ENCODE measurements around the gene CDH7. TPM values are rescaled to one million over a fixed set of nuclear protein-coding genes. Genes with fewer than 3 reads are reported as not detected.

Gene CDH7
- total and polyA plus RNA-seq, 7 experiments from 2014 or later: not detected

- Histone ChIP-seq H3K36me3 (ENCODE audit: control insufficient read depth in 2 of 3, insufficient read depth in 3 of 3, low read length in 3 of 3) (no peaks in the 10 kb centered on the region), H3K27ac (ENCODE audit: low read depth, low read length) (no peak overlapping the region), H3K4me1 (ENCODE audit: control insufficient read depth in 2 of 2, insufficient read depth in 2 of 2, low read length in 2 of 2) (no peaks in the 10 kb centered on the region), H3K4me3 (ENCODE audit: low read length) (no peak overlapping the region), H3K9me3 (ENCODE audit: control insufficient read depth in 2 of 3, low read length in 3 of 3) (no peaks in the 10 kb centered on the region), H3K27me3 (ENCODE audit: control insufficient read depth in 2 of 2, insufficient read depth in 2 of 2, low read length in 2 of 2) (no peaks in the 10 kb centered on the region)
- H3K4me1 Mint-ChIP-seq: peaks cover 0 to 7% (median 0%) of the 10 kb centered on the region in 7 donors
- peaks cover 0 to 24% (median 4%) of the 10 kb centered on the region in 11 donors for H3K9me3 Mint-ChIP-seq
- POLR2A ChIA-PET: no interaction called here
- no peak overlapping the region for H3K4me3 Mint-ChIP-seq
- CTCF ChIA-PET: no interaction called here
- no peak for DNase-seq
- intact Hi-C loops (cut with micrococcal nuclease): no loop called here
- H3K27ac Mint-ChIP-seq: no peak overlapping the region
- H3K36me3 Mint-ChIP-seq: peaks cover 0 to 4% (median 0%) of the 10 kb centered on the region in 5 donors
- ATAC-seq: no peak
- peaks cover 13 to 35% (median 25%) of the 10 kb centered on the region in 5 donors for H3K27me3 Mint-ChIP-seq
Observed at GRCh38 chr18:65752625-65753325, 2.0 kb downstream of the CDH7 start.

GRCh38 chr18:65753520-65753919, 2.7 kb downstream of the CDH7 start:
- CTCF ChIA-PET: no interaction called here

GRCh38 chr18:65754121-65754520, 3.3 kb downstream of the CDH7 start:
- H3K4me1 ChIP-seq (ENCODE audit: control insufficient read depth in 2 of 2, insufficient read depth in 2 of 2, low read length in 2 of 2): no peaks in the 10 kb centered on the region
- no peak overlapping the region for H3K27ac Mint-ChIP-seq
- intact Hi-C loops (cut with micrococcal nuclease): no loop called here
- ATAC-seq (no peak), DNase-seq (no peak)
- H3K4me3 ChIP-seq (ENCODE audit: low read length): no peak overlapping the region
- peaks cover 13 to 25% (median 21%) of the 10 kb centered on the region in 5 donors for H3K27me3 Mint-ChIP-seq
- ChIA-PET POLR2A (no interaction called here), CTCF (no interaction called here)
- peaks cover 0 to 7% (median 0%) of the 10 kb centered on the region in 7 donors for H3K4me1 Mint-ChIP-seq
- H3K27ac ChIP-seq (ENCODE audit: low read depth, low read length): no peak overlapping the region
- peaks cover 0 to 17% (median 4%) of the 10 kb centered on the region in 11 donors for H3K9me3 Mint-ChIP-seq
- no peaks in the 10 kb centered on the region for H3K36me3 ChIP-seq (ENCODE audit: control insufficient read depth in 2 of 3, insufficient read depth in 3 of 3, low read length in 3 of 3)
- H3K36me3 Mint-ChIP-seq: peaks cover 0 to 4% (median 0%) of the 10 kb centered on the region in 5 donors
- H3K4me3 Mint-ChIP-seq: no peak overlapping the region
- H3K27me3 ChIP-seq (ENCODE audit: control insufficient read depth in 2 of 2, insufficient read depth in 2 of 2, low read length in 2 of 2): no peaks in the 10 kb centered on the region
- H3K9me3 ChIP-seq (ENCODE audit: control insufficient read depth in 2 of 3, low read length in 3 of 3): no peaks in the 10 kb centered on the region

More at GRCh38 chr18:65753520-65753919, 2.7 kb downstream of the CDH7 start:
- no peaks in the 10 kb centered on the region for H3K27me3 ChIP-seq (ENCODE audit: control insufficient read depth in 2 of 2, insufficient read depth in 2 of 2, low read length in 2 of 2)
- peaks cover 0 to 7% (median 0%) of the 10 kb centered on the region in 7 donors for H3K4me1 Mint-ChIP-seq
- no peak overlapping the region for H3K27ac ChIP-seq (ENCODE audit: low read depth, low read length)
- ATAC-seq (no peak), DNase-seq (no peak)
- peaks cover 0 to 4% (median 0%) of the 10 kb centered on the region in 5 donors for H3K36me3 Mint-ChIP-seq
- H3K4me3 Mint-ChIP-seq: no peak overlapping the region
- H3K27ac Mint-ChIP-seq: no peak overlapping the region
- H3K27me3 Mint-ChIP-seq: peaks cover 13 to 30% (median 25%) of the 10 kb centered on the region in 5 donors
- intact Hi-C loops (cut with micrococcal nuclease): no loop called here
- H3K36me3 ChIP-seq (ENCODE audit: control insufficient read depth in 2 of 3, insufficient read depth in 3 of 3, low read length in 3 of 3): no peaks in the 10 kb centered on the region
- no peaks in the 10 kb centered on the region for H3K9me3 ChIP-seq (ENCODE audit: control insufficient read depth in 2 of 3, low read length in 3 of 3)
- no peaks in the 10 kb centered on the region for H3K4me1 ChIP-seq (ENCODE audit: control insufficient read depth in 2 of 2, insufficient read depth in 2 of 2, low read length in 2 of 2)
- H3K9me3 Mint-ChIP-seq: peaks cover 0 to 23% (median 4%) of the 10 kb centered on the region in 11 donors
- no peak overlapping the region for H3K4me3 ChIP-seq (ENCODE audit: low read length)
- POLR2A ChIA-PET: no interaction called here

GRCh38 chr18:65755616-65756015, 4.8 kb downstream of the CDH7 start:
- H3K36me3 ChIP-seq (ENCODE audit: control insufficient read depth in 2 of 3, insufficient read depth in 3 of 3, low read length in 3 of 3): no peaks in the 10 kb centered on the region
- intact Hi-C loops (cut with micrococcal nuclease): no loop called here
- Mint-ChIP-seq H3K36me3 (peaks cover 0 to 4% (median 0%) of the 10 kb centered on the region in 5 donors), H3K27ac (no peak overlapping the region), H3K4me3 (no peak overlapping the region), H3K27me3 (peaks cover 5 to 15% (median 9%) of the 10 kb centered on the region in 5 donors), H3K4me1 (no peaks in the 10 kb centered on the region), H3K9me3 (peaks cover 0 to 11% (median 4%) of the 10 kb centered on the region in 11 donors)
- H3K27ac ChIP-seq (ENCODE audit: low read depth, low read length): no peak overlapping the region
- CTCF ChIA-PET: no interaction called here
- no peaks in the 10 kb centered on the region for H3K27me3 ChIP-seq (ENCODE audit: control insufficient read depth in 2 of 2, insufficient read depth in 2 of 2, low read length in 2 of 2)
- no peaks in the 10 kb centered on the region for H3K9me3 ChIP-seq (ENCODE audit: control insufficient read depth in 2 of 3, low read length in 3 of 3)
- ATAC-seq: no peak
- H3K4me1 ChIP-seq (ENCODE audit: control insufficient read depth in 2 of 2, insufficient read depth in 2 of 2, low read length in 2 of 2): no peaks in the 10 kb centered on the region
- no peak overlapping the region for H3K4me3 ChIP-seq (ENCODE audit: low read length)
- POLR2A ChIA-PET: no interaction called here
- no peak for DNase-seq

- Mint-ChIP-seq H3K27ac (no peak overlapping the region), H3K9me3 (peaks cover 0 to 9% (median 4%) of the 10 kb centered on the region in 11 donors), H3K4me3 (no peak overlapping the region), H3K4me1 (no peaks in the 10 kb centered on the region), H3K27me3 (no peaks in the 10 kb centered on the region), H3K36me3 (no peaks in the 10 kb centered on the region)
- no peaks in the 10 kb centered on the region for H3K9me3 ChIP-seq (ENCODE audit: control insufficient read depth in 2 of 3, low read length in 3 of 3)
- CTCF ChIA-PET: no interaction called here
- H3K4me3 ChIP-seq (ENCODE audit: low read length): no peak overlapping the region
- POLR2A ChIA-PET: no interaction called here
- intact Hi-C loops (cut with micrococcal nuclease): no loop called here
- no peaks in the 10 kb centered on the region for H3K27me3 ChIP-seq (ENCODE audit: control insufficient read depth in 2 of 2, insufficient read depth in 2 of 2, low read length in 2 of 2)
- no peaks in the 10 kb centered on the region for H3K36me3 ChIP-seq (ENCODE audit: control insufficient read depth in 2 of 3, insufficient read depth in 3 of 3, low read length in 3 of 3)
- DNase-seq (no peak), ATAC-seq (no peak)
- no peak overlapping the region for H3K27ac ChIP-seq (ENCODE audit: low read depth, low read length)
- no peaks in the 10 kb centered on the region for H3K4me1 ChIP-seq (ENCODE audit: control insufficient read depth in 2 of 2, insufficient read depth in 2 of 2, low read length in 2 of 2)
Observed at GRCh38 chr18:65760457-65760856, 9.6 kb downstream of the CDH7 start.

GRCh38 chr18:65761636-65762295, 11.0 kb downstream of the CDH7 start:
- Mint-ChIP-seq H3K4me1 (no peaks in the 10 kb centered on the region), H3K27ac (no peak overlapping the region), H3K9me3 (peaks cover 0 to 9% (median 1%) of the 10 kb centered on the region in 11 donors), H3K4me3 (no peak overlapping the region), H3K27me3 (no peaks in the 10 kb centered on the region), H3K36me3 (no peaks in the 10 kb centered on the region)
- ATAC-seq (no peak), DNase-seq (no peak)
- Histone ChIP-seq H3K4me1 (ENCODE audit: control insufficient read depth in 2 of 2, insufficient read depth in 2 of 2, low read length in 2 of 2) (no peaks in the 10 kb centered on the region), H3K27me3 (ENCODE audit: control insufficient read depth in 2 of 2, insufficient read depth in 2 of 2, low read length in 2 of 2) (no peaks in the 10 kb centered on the region), H3K36me3 (ENCODE audit: control insufficient read depth in 2 of 3, insufficient read depth in 3 of 3, low read length in 3 of 3) (no peaks in the 10 kb centered on the region), H3K4me3 (ENCODE audit: low read length) (no peak overlapping the region), H3K27ac (ENCODE audit: low read depth, low read length) (no peak overlapping the region), H3K9me3 (ENCODE audit: control insufficient read depth in 2 of 3, low read length in 3 of 3) (no peaks in the 10 kb centered on the region)
- POLR2A ChIA-PET: no interaction called here
- intact Hi-C loops (cut with micrococcal nuclease): no loop called here
- CTCF ChIA-PET: no interaction called here

- H3K4me3 Mint-ChIP-seq: no peak overlapping the region
- no peaks in the 10 kb centered on the region for H3K9me3 ChIP-seq (ENCODE audit: control insufficient read depth in 2 of 3, low read length in 3 of 3)
- H3K27ac ChIP-seq (ENCODE audit: low read depth, low read length): no peak overlapping the region
- CTCF ChIA-PET: no interaction called here
- DNase-seq: no peak
- H3K4me3 ChIP-seq (ENCODE audit: low read length): no peak overlapping the region
- H3K9me3 Mint-ChIP-seq: peaks cover 0 to 8% (median 2%) of the 10 kb centered on the region in 11 donors
- H3K27ac Mint-ChIP-seq: no peak overlapping the region
- H3K4me1 ChIP-seq (ENCODE audit: control insufficient read depth in 2 of 2, insufficient read depth in 2 of 2, low read length in 2 of 2): no peaks in the 10 kb centered on the region
- no peaks in the 10 kb centered on the region for H3K4me1 Mint-ChIP-seq
- intact Hi-C loops (cut with micrococcal nuclease): no loop called here
- no peaks in the 10 kb centered on the region for H3K36me3 Mint-ChIP-seq
- H3K27me3 Mint-ChIP-seq: no peaks in the 10 kb centered on the region
- no peak for ATAC-seq
- POLR2A ChIA-PET: no interaction called here
- H3K27me3 ChIP-seq (ENCODE audit: control insufficient read depth in 2 of 2, insufficient read depth in 2 of 2, low read length in 2 of 2): no peaks in the 10 kb centered on the region
- H3K36me3 ChIP-seq (ENCODE audit: control insufficient read depth in 2 of 3, insufficient read depth in 3 of 3, low read length in 3 of 3): no peaks in the 10 kb centered on the region
Observed at GRCh38 chr18:65762556-65762955, 11.7 kb downstream of the CDH7 start.

Data from naive thymus-derived CD4-positive, alpha-beta T cell (primary cell).